Measurements from ENCODE around the gene SNAI3. TPM values are rescaled to one million over a fixed set of nuclear protein-coding genes. Genes with fewer than 3 reads are reported as not detected.

SNAI3 gene
- total and polyA plus RNA-seq, 2 of the 8 experiments (the other 6 are each of a cell fraction or from before 2014, with no cell fraction given): 8.5 to 13.3 TPM

GRCh38 chr16:88662843-88663606, 23.3 kb downstream of the SNAI3 start, which contains the start of gene MVD (continued):
- no peak for TF ChIP-seq RFX5 (IDR thresholded peaks at IDR 0.05; ENCODE audit: borderline replicate concordance, low read depth, low read length)
- TF ChIP-seq ATF3 (IDR thresholded peaks at IDR 0.05; ENCODE audit: insufficient read depth, low read depth, low read length): no peak
- peak; percentile 93; the same call in 1 of the 2 replicates for TF ChIP-seq SP1 (IDR thresholded peaks at IDR 0.05; ENCODE audit: low read depth, low read length)
- no peak for TF ChIP-seq SIRT6 (IDR thresholded peaks at IDR 0.05; ENCODE audit: low read length)
- peak in 1 of 2 experiments; percentile 44; a peak in 2 of 4 replicates for TF ChIP-seq SIN3A (conservative IDR thresholded peaks at IDR 0.05 in 1 of 2, IDR thresholded peaks at IDR 0.05 in 1 of 2; ENCODE audit: low read depth in 1 of 2, low read length in 2 of 2)
- TF ChIP-seq RAD21 (IDR thresholded peaks at IDR 0.05 in 1 of 2, conservative IDR thresholded peaks at IDR 0.05 in 1 of 2; ENCODE audit: low read depth in 2 of 2, low read length in 2 of 2): no peak
- TF ChIP-seq PHF8 (conservative IDR thresholded peaks at IDR 0.05; ENCODE audit: low read depth, low read length): peak; percentile 63
- no peak for TF ChIP-seq CEBPB (IDR thresholded peaks at IDR 0.05; ENCODE audit: low read depth, low read length)
- no peak for TF ChIP-seq BRCA1 (IDR thresholded peaks at IDR 0.05; ENCODE audit: low read depth, low read length)
- peak; percentile 94 for TF ChIP-seq CREB1 (IDR thresholded peaks at IDR 0.05)
- TF ChIP-seq, protein P1, sequence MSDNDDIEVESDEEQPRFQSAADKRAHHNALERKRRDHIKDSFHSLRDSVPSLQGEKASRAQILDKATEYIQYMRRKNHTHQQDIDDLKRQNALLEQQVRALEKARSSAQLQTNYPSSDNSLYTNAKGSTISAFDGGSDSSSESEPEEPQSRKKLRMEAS (IDR thresholded peaks at IDR 0.05): peak; percentile 82
- no peak for TF ChIP-seq SP2 (IDR thresholded peaks at IDR 0.05; ENCODE audit: low read length)
- peak; percentile 62; the same call in 1 of the 2 replicates for TF ChIP-seq E2F6 (IDR thresholded peaks at IDR 0.05)
- TF ChIP-seq SAP30 (IDR thresholded peaks at IDR 0.05; ENCODE audit: insufficient read depth, insufficient replicate concordance, low read length): no peak
- no peak for TF ChIP-seq RXRA (IDR thresholded peaks at IDR 0.05; ENCODE audit: insufficient read depth, low read depth, low read length)
- no peak for TF ChIP-seq FOSL1 (IDR thresholded peaks at IDR 0.05; ENCODE audit: insufficient read depth, low read depth, low read length)
- TF ChIP-seq HDAC2 (IDR thresholded peaks at IDR 0.05; ENCODE audit: borderline replicate concordance in 1 of 2, low read depth in 2 of 2, low read length in 2 of 2): no peak
- TF ChIP-seq KDM1A (IDR thresholded peaks at IDR 0.05; ENCODE audit: borderline replicate concordance, low read length): no peak

Measured in H1 (cell line).